Neural progenitor cell (in vitro differentiated cells): ENCODE data around the gene PRSS57.
"Not testable (repeated sequence)": the region's sequence is repeated elsewhere in the genome, so short reads cannot be mapped to it uniquely, and the experiment has no call there.

Experiments used
- CTCF ChIP-seq: fragments of 200-600 bp; sonication (generic); IDR thresholded peaks from 2 replicates; pipeline ENCODE4 v1.5.1; 2017; ENCODE audit warnings: antibody characterized with exemption, mild to moderate bottlenecking
- EZH2phosphoT487 ChIP-seq: fragments of 200-600 bp; sonication (generic); IDR thresholded peaks from 2 replicates; pipeline ENCODE4 v1.6.1; 2017; ENCODE audit warnings: antibody characterized with exemption

DNA sequence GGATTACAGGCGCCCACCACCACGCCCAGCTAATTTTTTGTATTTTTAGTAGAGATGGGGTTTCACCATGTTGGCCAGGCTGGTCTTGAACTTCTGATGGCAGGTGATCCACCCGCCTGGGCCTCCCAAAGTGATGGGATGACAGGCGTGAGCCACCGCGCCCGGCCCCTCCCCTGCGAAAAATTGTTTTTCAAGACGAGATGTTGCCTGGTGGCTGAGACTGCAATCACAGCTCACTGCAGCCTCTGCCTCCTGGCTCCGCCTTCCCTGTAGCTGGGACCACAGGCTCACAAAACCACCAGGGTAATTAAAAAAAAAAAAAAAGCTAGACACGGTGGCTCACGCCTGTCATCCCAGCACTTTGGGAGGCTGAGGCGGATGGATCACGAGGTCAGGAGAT lies 4.6 kb upstream of the PRSS57 start:
- TF ChIP-seq CTCF, EZH2phosphoT487: not testable (repeated sequence)
